GM21723 (cell line): ENCODE results near the gene C15orf61.
A peak's percentile ranks its signal among the peaks of the same experiment; 100 is the strongest.

Experiments used
- ATAC-seq: cut with Tn5 transposase; IDR thresholded peaks from one replicate; pipeline ENCODE4 v1.9.1; 2021; ENCODE audit warnings: mild to moderate bottlenecking, moderate library complexity; ENCODE audit not compliant: unreplicated experiment

Gene C15orf61

GRCh38 chr15:67512933-67513714 lies 7.8 kb upstream of the C15orf61 start:
- ATAC-seq: no peak

GRCh38 chr15:67515090-67515489 lies 5.8 kb upstream of the C15orf61 start:
- no peak for ATAC-seq

GRCh38 chr15:67515557-67515956 lies 5.4 kb upstream of the C15orf61 start:
- no peak for ATAC-seq

GRCh38 chr15:67520321-67521028 lies 456 bp upstream of the C15orf61 start:
- ATAC-seq: peak; percentile 12

- ATAC-seq: no peak
Observed at GRCh38 chr15:67521783-67522568, 1.0 kb downstream of the C15orf61 start.

- no peak for ATAC-seq
Observed at GRCh38 chr15:67523330-67523729, 2.4 kb downstream of the C15orf61 start.

- ATAC-seq: no peak
Observed at GRCh38 chr15:67524235-67524634, 3.3 kb downstream of the C15orf61 start.

- no peak for ATAC-seq
Observed at GRCh38 chr15:67528513-67528912, 7.6 kb downstream of the C15orf61 start.

- no peak for ATAC-seq
Observed at GRCh38 chr15:67531379-67531914, 10.5 kb downstream of the C15orf61 start.

GRCh38 chr15:67533873-67534272 lies 12.9 kb downstream of the C15orf61 start:
- no peak for ATAC-seq

GRCh38 chr15:67534360-67534759 lies 13.4 kb downstream of the C15orf61 start:
- no peak for ATAC-seq

GRCh38 chr15:67537771-67538170 lies 16.8 kb downstream of the C15orf61 start:
- ATAC-seq: no peak

GRCh38 chr15:67542420-67543347 lies 21.8 kb downstream of the C15orf61 start, which contains the start of gene MAP2K5:
Gene MAP2K5 (plus strand): TSS chr15:67542703. CDS start chr15:67543336, 633 bp downstream.
- peak; percentile 47 for ATAC-seq

- ATAC-seq: no peak
Observed at GRCh38 chr15:67543348-67543718, 22.4 kb downstream of the C15orf61 start.

GRCh38 chr15:67544475-67544874 lies 23.5 kb downstream of the C15orf61 start:
- no peak for ATAC-seq

- ATAC-seq: no peak
Observed at GRCh38 chr15:67545864-67546263, 24.9 kb downstream of the C15orf61 start.

GRCh38 chr15:67547064-67547463 lies 26.1 kb downstream of the C15orf61 start:
- ATAC-seq: no peak

- no peak for ATAC-seq
Observed at GRCh38 chr15:67547836-67548235, 26.9 kb downstream of the C15orf61 start.

GRCh38 chr15:67548236-67548852 lies 27.4 kb downstream of the C15orf61 start:
- no peak for ATAC-seq
